B cell (primary cell): Measurements from ENCODE around the gene USP20. TPM values are rescaled to one million over a fixed set of nuclear protein-coding genes. Genes with fewer than 3 reads are reported as not detected.

Source experiments
- ATAC-seq: fragments of 200-7000 bp; cut with Tn5 transposase; one replicate; pipeline ENCODE4 v1.10.0; 2021; ENCODE audit warnings: low read depth, mild to moderate bottlenecking, moderate number of reproducible peaks, moderate library complexity
- CTCF ChIA-PET: fragments of 350-600 bp; sonication (Branson Sonifier 250); formaldehyde crosslinking; loops from one replicate; lab custom pipeline; 2021; ENCODE audit warnings: antibody characterized with exemption, inconsistent platforms; lab: Charles Lee
- POLR2A ChIA-PET: fragments of 350-600 bp; sonication (Branson Sonifier 250); formaldehyde crosslinking; loops from one replicate; lab custom pipeline; 2021; ENCODE audit warnings: antibody characterized with exemption; lab: Charles Lee
- DNase-seq: peaks from one replicate; pipeline ENCODE4 v3.0.0; 2013
- H2AFZ ChIP-seq: 2 replicates; pipeline ENCODE4 v1.6.1; 2012; ENCODE audit warnings: mild to moderate bottlenecking, low read depth, low read length; ENCODE audit not compliant: insufficient read depth, poor library complexity, severe bottlenecking
- H3K27ac ChIP-seq, 2 donors: 1 replicate in 1 of 2; 2 replicates in 1 of 2; pipeline ENCODE4 v1.5.1; 2012 to 2013; ENCODE audit warnings: low read length in 2 of 2, mild to moderate bottlenecking in 2 of 2, moderate library complexity in 1 of 2
- H3K27me3 ChIP-seq, 4 experiments: fragments of 200-600 bp in 1 of 4; sonication (generic) in 1 of 4; replicated peaks in 1 of 4; 1 replicate in 2 of 4; 2 replicates in 2 of 4; pipeline versions ENCODE4 v1.6.1 to v1.7.0; 2013 to 2016; ENCODE audit warnings: low read length in 3 of 4, mild to moderate bottlenecking in 2 of 4, mixed read lengths in 1 of 4, moderate library complexity in 1 of 4; ENCODE audit not compliant: insufficient read depth in 4 of 4, control insufficient read depth in 3 of 4; ENCODE audit errors: control extremely low read depth in 1 of 4
- H3K36me3 ChIP-seq, 2 experiments: replicated peaks in 1 of 2; 1 replicate in 1 of 2; 2 replicates in 1 of 2; pipeline versions ENCODE4 v1.6.1 to v1.7.1; 2013; ENCODE audit warnings: low read length in 1 of 2; ENCODE audit not compliant: insufficient read depth in 2 of 2, control insufficient read depth in 1 of 2; ENCODE audit errors: control extremely low read depth in 1 of 2, extremely low read depth in 1 of 2
- H3K4me1 ChIP-seq, 2 donors: fragments of 200-600 bp in 1 of 2; sonication (generic) in 1 of 2; 1 replicate in 1 of 2; 2 replicates in 1 of 2; pipeline versions ENCODE4 v1.5.1 to v1.6.1; 2013 to 2017; ENCODE audit warnings: low read length in 2 of 2; ENCODE audit not compliant: control insufficient read depth in 2 of 2, insufficient read depth in 2 of 2
- H3K4me2 ChIP-seq: replicated peaks from 2 replicates; pipeline ENCODE3; 2012; ENCODE audit warnings: mild to moderate bottlenecking, low read depth, low read length; ENCODE audit not compliant: poor library complexity, severe bottlenecking
- H3K4me3 ChIP-seq, 5 experiments: fragments of 200-600 bp in 1 of 5; sonication (generic) in 1 of 5; 1 replicate in 3 of 5; 2 replicates in 2 of 5; pipeline versions ENCODE4 v1.5.1 to v1.7.0; 2011 to 2016; ENCODE audit warnings: low read length in 4 of 5, mild to moderate bottlenecking in 4 of 5, low read depth in 2 of 5, control low read depth in 1 of 5, moderate library complexity in 1 of 5; ENCODE audit not compliant: insufficient read depth in 1 of 5; ENCODE audit errors: control extremely low read depth in 1 of 5, extremely low read depth in 1 of 5
- H3K79me2 ChIP-seq: fragments of 200-600 bp; sonication (generic); one replicate; pipeline ENCODE4 v1.6.0; 2016; ENCODE audit warnings: low read length; ENCODE audit not compliant: control insufficient read depth, insufficient read depth
- H3K9ac ChIP-seq: fragments of 200-600 bp; sonication (generic); 2 replicates; pipeline ENCODE4 v1.6.1; 2017; ENCODE audit warnings: mild to moderate bottlenecking, low read length, moderate library complexity
- H3K9me3 ChIP-seq, 3 donors: one replicate each; pipeline versions ENCODE4 v1.6.1 to v1.7.1; 2013; ENCODE audit warnings: low read length in 2 of 3; ENCODE audit not compliant: control insufficient read depth in 2 of 3, insufficient read depth in 1 of 3; ENCODE audit errors: control extremely low read depth in 1 of 3
- H4K20me1 ChIP-seq: 2 replicates; pipeline ENCODE4 v1.6.0; 2012; ENCODE audit warnings: mild to moderate bottlenecking, low read length; ENCODE audit not compliant: insufficient read depth, control insufficient read depth, poor library complexity, severe bottlenecking
- H3K27ac Mint-ChIP-seq: one replicate; pipeline ENCODE4 v1.8.0; 2021; ENCODE audit warnings: mixed read lengths
- H3K27me3 Mint-ChIP-seq: one replicate; pipeline ENCODE4 v1.8.0; 2021; ENCODE audit warnings: mixed read lengths
- H3K4me1 Mint-ChIP-seq: one replicate; pipeline ENCODE4 v1.8.0; 2021; ENCODE audit warnings: mixed read lengths
- H3K4me3 Mint-ChIP-seq: one replicate; pipeline ENCODE4 v1.8.0; 2021; ENCODE audit warnings: mixed read lengths
- H3K9me3 Mint-ChIP-seq: one replicate; pipeline ENCODE4 v1.8.0; 2022; ENCODE audit warnings: mixed read lengths; ENCODE audit not compliant: insufficient read depth
- CTCF ChIP-seq: fragments of 200-600 bp; IDR thresholded peaks from one replicate; pipeline ENCODE4 v1.8.0; 2022; ENCODE audit warnings: antibody characterized with exemption, mild to moderate bottlenecking
- EZH2 ChIP-seq: IDR thresholded peaks from 2 replicates; pipeline ENCODE4 v1.6.1; 2012; ENCODE audit warnings: borderline replicate concordance, low read depth, mild to moderate bottlenecking, moderate library complexity, low read length; ENCODE audit not compliant: insufficient read depth, poor library complexity, severe bottlenecking
- WGBS: methylation state at CpG from one replicate; pipeline ENCODE4 v1.1.5; 2013; ENCODE audit warnings: missing lambda C conversion rate; ENCODE audit not compliant: insufficient coverage; 5-methylcytosine and 5-hydroxymethylcytosine counted together
- intact Hi-C: fragments of 100-400 bp; cut with micrococcal nuclease; formaldehyde crosslinking; loops from one replicate; pipeline ENCODE4 v1.10.0; 2022
- polyA plus RNA-seq: library from polyadenylated mRNA; depleted of rRNA; stranded (reverse); fragments of >200 nt; gene quantifications from 2 replicates; pipeline ENCODE4 v1.2.3, GENCODE V29; 2012
- total RNA-seq, 2 donors: library from RNA; stranded (reverse); fragments of 120-200 nt in 1 of 2; gene quantifications; 1 replicate in 1 of 2; 2 replicates in 1 of 2; pipeline versions ENCODE4 v1.2.3 to v1.2.4, GENCODE V29; 2013 to 2022

Gene USP20
- total and polyA plus RNA-seq, 2 donors (not counting 1 experiment from before 2014, with no cell fraction given): 49.5 to 72.6 TPM

DNA sequence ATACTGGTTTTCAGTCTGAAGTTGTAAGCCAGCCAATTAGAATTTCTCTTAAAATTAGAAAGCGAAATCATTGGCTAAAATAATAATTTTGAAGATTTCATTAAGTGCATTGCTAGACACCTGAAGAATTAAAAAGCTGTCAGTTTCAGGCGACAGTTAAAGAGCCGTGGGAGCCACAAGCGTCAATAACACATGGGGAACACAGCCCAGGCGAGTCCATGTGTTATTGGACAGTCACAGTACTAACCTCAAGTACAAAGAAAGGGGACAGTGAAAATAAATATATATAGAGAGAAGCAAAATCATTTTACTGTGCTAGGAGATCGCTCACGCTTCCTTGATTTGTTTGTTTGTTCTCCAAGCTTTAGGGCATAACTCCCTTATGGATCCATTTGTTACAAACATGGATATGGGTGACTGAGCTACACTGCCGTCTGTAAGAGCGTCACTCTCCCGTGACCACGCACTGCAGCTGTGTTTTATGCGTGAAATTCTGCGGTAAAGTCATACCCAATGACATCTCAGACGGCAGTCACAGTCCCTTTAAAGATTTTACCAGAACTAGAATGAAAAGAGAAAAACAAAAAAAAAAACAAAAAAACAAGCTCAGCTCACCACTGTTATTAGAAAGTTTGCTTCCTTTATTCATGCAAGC, 83.2 kb downstream of the USP20 start:
- no CpG with 5 or more reads among the region's 14 CpGs for WGBS
- H3K27me3 ChIP-seq: no peaks in the 10 kb centered on the region
- Mint-ChIP-seq H3K27me3 (no peaks in the 10 kb centered on the region), H3K4me1 (peaks cover 26% of the 10 kb centered on the region), H3K9me3 (no peaks in the 10 kb centered on the region), H3K27ac (peak overlapping the region; percentile 75), H3K4me3 (no peak overlapping the region)
- ChIA-PET POLR2A (interaction anchor here (0.7 kb wide), 1 partner anchor 17 kb away, joined by 4 read pairs; no protein-coding TSS in a partner anchor), CTCF (interaction anchor here (0.7 to 0.9 kb wide), 2 partner anchors 12 to 83 kb away, joined by 3 to 4 read pairs; partner anchors contain the start of genes C9orf78 and USP20)
- intact Hi-C loops: no loop called here
- peak overlapping the region in 1 of 2 donors; percentile 59 for H3K27ac ChIP-seq
- no peak for DNase-seq
- peaks cover 11% of the 10 kb centered on the region for H4K20me1 ChIP-seq
- no peak overlapping the region for H3K4me3 ChIP-seq
- peaks cover 7 to 14% of the 10 kb centered on the region in 2 donors for H3K4me1 ChIP-seq
- ATAC-seq: no peak
- TF ChIP-seq CTCF (no peak), EZH2 (no peak)
- peaks cover 0 to 57% of the 10 kb centered on the region in 2 experiments for H3K36me3 ChIP-seq
- H3K79me2 ChIP-seq: peaks cover 63% of the 10 kb centered on the region
- no peak overlapping the region for H3K9ac ChIP-seq
- no peak overlapping the region for H3K4me2 ChIP-seq
- H2AFZ ChIP-seq: no peak overlapping the region
- H3K9me3 ChIP-seq: no peaks in the 10 kb centered on the region

DNA sequence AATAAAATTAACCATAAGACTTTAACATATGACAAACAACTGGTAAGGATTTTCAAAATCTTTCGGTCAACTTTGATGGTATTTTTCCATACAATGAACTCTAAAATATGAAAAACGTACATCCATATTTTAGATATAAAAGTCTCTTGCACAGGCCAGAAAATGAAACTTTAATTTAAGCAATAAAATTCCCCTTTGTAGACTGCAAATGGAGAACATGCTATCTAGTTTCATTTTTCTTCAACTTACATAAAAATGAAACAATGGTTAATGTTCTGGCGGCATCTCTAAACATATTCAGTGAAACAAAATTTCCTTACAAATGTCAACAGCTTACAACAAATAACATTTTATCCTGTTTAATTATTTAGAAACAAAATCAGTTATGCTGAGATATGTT, 84.0 kb downstream of the USP20 start:
- Histone ChIP-seq H3K9ac (no peak overlapping the region), H3K36me3 (peaks cover 0 to 65% of the 10 kb centered on the region in 2 experiments), H3K27me3 (no peaks in the 10 kb centered on the region), H3K4me1 (peaks cover 7 to 14% of the 10 kb centered on the region in 2 donors), H4K20me1 (peaks cover 11% of the 10 kb centered on the region), H3K4me2 (no peak overlapping the region), H3K4me3 (no peak overlapping the region), H3K27ac (peak overlapping the region in 1 of 2 donors; percentile 59), H2AFZ (no peak overlapping the region), H3K79me2 (peaks cover 66% of the 10 kb centered on the region), H3K9me3 (no peaks in the 10 kb centered on the region)
- ChIA-PET CTCF (interaction anchor here (0.9 kb wide), 2 partner anchors 13 to 76 kb away, joined by 3 read pairs; no protein-coding TSS in a partner anchor), POLR2A (no interaction called here)
- H3K27ac Mint-ChIP-seq: no peak overlapping the region
- ATAC-seq (no peak), DNase-seq (no peak)
- no CpG with 5 or more reads among the region's 3 CpGs for WGBS
- no peaks in the 10 kb centered on the region for H3K9me3 Mint-ChIP-seq
- no peak overlapping the region for H3K4me3 Mint-ChIP-seq
- intact Hi-C loops: no loop called here
- H3K27me3 Mint-ChIP-seq: no peaks in the 10 kb centered on the region
- H3K4me1 Mint-ChIP-seq: peaks cover 26% of the 10 kb centered on the region
- TF ChIP-seq CTCF: no peak
